SJCRH30 (cell line): ENCODE measurements around the gene FZD2. TPM values are rescaled to one million over a fixed set of nuclear protein-coding genes. Genes with fewer than 3 reads are reported as not detected.

Source experiments
- DNase-seq, 2 experiments: peaks; one replicate each; pipeline ENCODE4 v3.0.0-alpha.2; 2015 to 2020
- H3K27ac ChIP-seq: fragments of 250-450 bp; sonication (Bioruptor Pico); 2 replicates; pipeline ENCODE4 v1.5.1; 2020; ENCODE audit warnings: mild to moderate bottlenecking, moderate library complexity
- H3K27me3 ChIP-seq: fragments of 250-450 bp; sonication (Bioruptor Pico); 2 replicates; pipeline ENCODE4 v1.5.1; 2020; ENCODE audit warnings: mild to moderate bottlenecking, moderate library complexity
- H3K36me3 ChIP-seq: fragments of 250-450 bp; sonication (Bioruptor Pico); 2 replicates; pipeline ENCODE4 v1.5.1; 2020; ENCODE audit warnings: mild to moderate bottlenecking, moderate library complexity
- H3K4me1 ChIP-seq: fragments of 250-450 bp; sonication (Bioruptor Pico); 2 replicates; pipeline ENCODE4 v1.5.1; 2020; ENCODE audit warnings: mild to moderate bottlenecking, moderate library complexity
- H3K4me3 ChIP-seq: fragments of 250-450 bp; sonication (Bioruptor Pico); 2 replicates; pipeline ENCODE4 v1.5.1; 2020; ENCODE audit warnings: mild to moderate bottlenecking, moderate library complexity
- H3K9me3 ChIP-seq: fragments of 250-450 bp; sonication (Bioruptor Pico); replicated peaks from 2 replicates; pipeline ENCODE4 v1.5.1; 2020; ENCODE audit warnings: mild to moderate bottlenecking, moderate library complexity
- total RNA-seq: library from RNA; depleted of rRNA; stranded (reverse); fragments of >200 nt; shearing (Covaris generic); gene quantifications from 2 replicates; pipeline ENCODE4 v1.2.3, GENCODE V29; 2014

Gene FZD2
- total RNA-seq, 1 experiment from 2014 or later: 18.2 TPM

GRCh38 chr17:44540246-44541084 is 16.8 kb upstream of the FZD2 start:
- peaks cover 38% of the 10 kb centered on the region for H3K4me1 ChIP-seq
- H3K9me3 ChIP-seq: no peaks in the 10 kb centered on the region
- no peak overlapping the region for H3K4me3 ChIP-seq
- DNase-seq: no peak
- no peaks in the 10 kb centered on the region for H3K36me3 ChIP-seq
- H3K27ac ChIP-seq: no peak overlapping the region
- H3K27me3 ChIP-seq: no peaks in the 10 kb centered on the region

GRCh38 chr17:44541884-44542581 is 15.3 kb upstream of the FZD2 start:
- Histone ChIP-seq H3K27ac (no peak overlapping the region; the same call in 1 of the 2 replicates), H3K4me3 (no peak overlapping the region), H3K9me3 (no peaks in the 10 kb centered on the region), H3K27me3 (no peaks in the 10 kb centered on the region), H3K36me3 (no peaks in the 10 kb centered on the region), H3K4me1 (peaks cover 39% of the 10 kb centered on the region)
- peak in 1 of 2 experiments; percentile 28 for DNase-seq

GRCh38 chr17:44543213-44543904 is 13.9 kb upstream of the FZD2 start:
- no peaks in the 10 kb centered on the region for H3K9me3 ChIP-seq
- peak overlapping the region; percentile 81 for H3K27ac ChIP-seq
- H3K4me1 ChIP-seq: peaks cover 50% of the 10 kb centered on the region
- H3K36me3 ChIP-seq: no peaks in the 10 kb centered on the region
- no peaks in the 10 kb centered on the region for H3K27me3 ChIP-seq
- DNase-seq: peak; percentile 69 to 78
- no peak overlapping the region for H3K4me3 ChIP-seq

GRCh38 chr17:44543905-44544523 is 13.3 kb upstream of the FZD2 start:
- no peaks in the 10 kb centered on the region for H3K36me3 ChIP-seq
- peaks cover 52% of the 10 kb centered on the region for H3K4me1 ChIP-seq
- no peaks in the 10 kb centered on the region for H3K9me3 ChIP-seq
- H3K27ac ChIP-seq: peak overlapping the region; percentile 81; the same call in 1 of the 2 replicates
- H3K27me3 ChIP-seq: no peaks in the 10 kb centered on the region
- DNase-seq: no peak
- H3K4me3 ChIP-seq: no peak overlapping the region

GRCh38 chr17:44546671-44547606 is 10.3 kb upstream of the FZD2 start:
- H3K27me3 ChIP-seq: no peaks in the 10 kb centered on the region
- no peaks in the 10 kb centered on the region for H3K36me3 ChIP-seq
- peak in 1 of 2 experiments; percentile 27 for DNase-seq
- no peak overlapping the region for H3K4me3 ChIP-seq
- no peaks in the 10 kb centered on the region for H3K9me3 ChIP-seq
- peaks cover 48% of the 10 kb centered on the region for H3K4me1 ChIP-seq
- H3K27ac ChIP-seq: peak overlapping the region; percentile 42; the same call in 1 of the 2 replicates

- DNase-seq: no peak
- Histone ChIP-seq H3K27ac (peak overlapping the region; percentile 42; the same call in 1 of the 2 replicates), H3K4me1 (peaks cover 41% of the 10 kb centered on the region), H3K27me3 (no peaks in the 10 kb centered on the region), H3K36me3 (no peaks in the 10 kb centered on the region), H3K4me3 (no peak overlapping the region), H3K9me3 (no peaks in the 10 kb centered on the region)
These were observed 9.5 kb upstream of the FZD2 start for GRCh38 chr17:44547625-44548267.

GRCh38 chr17:44548376-44549230 is 8.7 kb upstream of the FZD2 start:
- H3K4me3 ChIP-seq: no peak overlapping the region
- H3K27ac ChIP-seq: no peak overlapping the region
- no peaks in the 10 kb centered on the region for H3K27me3 ChIP-seq
- DNase-seq: no peak
- H3K4me1 ChIP-seq: peaks cover 33% of the 10 kb centered on the region
- H3K36me3 ChIP-seq: no peaks in the 10 kb centered on the region
- no peaks in the 10 kb centered on the region for H3K9me3 ChIP-seq

GRCh38 chr17:44549686-44550085 is 7.6 kb upstream of the FZD2 start:
- Histone ChIP-seq H3K27ac (no peak overlapping the region), H3K4me1 (peaks cover 22% of the 10 kb centered on the region), H3K36me3 (no peaks in the 10 kb centered on the region), H3K27me3 (no peaks in the 10 kb centered on the region), H3K9me3 (no peaks in the 10 kb centered on the region), H3K4me3 (no peak overlapping the region)
- no peak for DNase-seq

GRCh38 chr17:44552361-44552760 is 4.9 kb upstream of the FZD2 start:
- Histone ChIP-seq H3K9me3 (no peaks in the 10 kb centered on the region), H3K27me3 (no peaks in the 10 kb centered on the region), H3K36me3 (no peaks in the 10 kb centered on the region), H3K4me1 (peaks cover 21% of the 10 kb centered on the region), H3K4me3 (no peak overlapping the region), H3K27ac (no peak overlapping the region)
- peak in 1 of 2 experiments; percentile 31 for DNase-seq

GRCh38 chr17:44555099-44555498 is 2.2 kb upstream of the FZD2 start:
- Histone ChIP-seq H3K4me1 (peaks cover 14% of the 10 kb centered on the region; the same call in 1 of the 2 replicates), H3K27ac (no peak overlapping the region), H3K36me3 (no peaks in the 10 kb centered on the region), H3K27me3 (no peaks in the 10 kb centered on the region), H3K4me3 (no peak overlapping the region), H3K9me3 (no peaks in the 10 kb centered on the region)
- peak in 1 of 2 experiments; percentile 44 for DNase-seq

- H3K4me3 ChIP-seq: peak overlapping the region; percentile 81
- DNase-seq: peak; percentile 62 to 82
- H3K36me3 ChIP-seq: no peaks in the 10 kb centered on the region
- H3K27me3 ChIP-seq: no peaks in the 10 kb centered on the region
- peak overlapping the region; percentile 92 for H3K27ac ChIP-seq
- H3K4me1 ChIP-seq: peaks cover 14% of the 10 kb centered on the region; the same call in 1 of the 2 replicates
- H3K9me3 ChIP-seq: no peaks in the 10 kb centered on the region
These were observed 985 bp upstream of the FZD2 start for GRCh38 chr17:44556166-44556831.

GRCh38 chr17:44557651-44558285 is 484 bp downstream of the FZD2 start:
- H3K27me3 ChIP-seq: no peaks in the 10 kb centered on the region
- peaks cover 14% of the 10 kb centered on the region; the same call in 1 of the 2 replicates for H3K4me1 ChIP-seq
- H3K4me3 ChIP-seq: peak overlapping the region; percentile 81
- no peak overlapping the region for H3K27ac ChIP-seq
- DNase-seq: peak in 1 of 2 experiments; percentile 31
- no peaks in the 10 kb centered on the region for H3K9me3 ChIP-seq
- H3K36me3 ChIP-seq: no peaks in the 10 kb centered on the region
